SK-MEL-5 (cell line): ENCODE data around the gene RAB3D. TPM values are rescaled to one million over a fixed set of nuclear protein-coding genes. Genes with fewer than 3 reads are reported as not detected.
"Not testable (repeated sequence)": the region's sequence is repeated elsewhere in the genome, so short reads cannot be mapped to it uniquely, and the experiment has no call there.

ENCODE experiments used
- DNase-seq: peaks from one replicate; pipeline ENCODE4 v3.0.0-alpha.2; 2016; ENCODE audit warnings: low read depth, low spot score
- in situ Hi-C: cut with HindIII; loops from 2 replicates; pipeline ENCODE4 v1.10.0; 2016; ENCODE audit warnings: low sequenced_read_pairs, high pct_unique_total_duplicates, low pct_unique_long_range_greater_than_20kb
- total RNA-seq: library from RNA; depleted of rRNA; stranded (reverse); fragments of >200 nt; shearing (Covaris generic); gene quantifications from 2 replicates; pipeline ENCODE4 v1.2.3, GENCODE V29; 2014

Gene RAB3D
- total RNA-seq, 1 experiment from 2014 or later = 7.6 TPM

GRCh38 chr19:11322269-11323024 lies 17.0 kb downstream of the RAB3D start:
- DNase-seq = no peak
- in situ Hi-C loops = no loop called here

DNA sequence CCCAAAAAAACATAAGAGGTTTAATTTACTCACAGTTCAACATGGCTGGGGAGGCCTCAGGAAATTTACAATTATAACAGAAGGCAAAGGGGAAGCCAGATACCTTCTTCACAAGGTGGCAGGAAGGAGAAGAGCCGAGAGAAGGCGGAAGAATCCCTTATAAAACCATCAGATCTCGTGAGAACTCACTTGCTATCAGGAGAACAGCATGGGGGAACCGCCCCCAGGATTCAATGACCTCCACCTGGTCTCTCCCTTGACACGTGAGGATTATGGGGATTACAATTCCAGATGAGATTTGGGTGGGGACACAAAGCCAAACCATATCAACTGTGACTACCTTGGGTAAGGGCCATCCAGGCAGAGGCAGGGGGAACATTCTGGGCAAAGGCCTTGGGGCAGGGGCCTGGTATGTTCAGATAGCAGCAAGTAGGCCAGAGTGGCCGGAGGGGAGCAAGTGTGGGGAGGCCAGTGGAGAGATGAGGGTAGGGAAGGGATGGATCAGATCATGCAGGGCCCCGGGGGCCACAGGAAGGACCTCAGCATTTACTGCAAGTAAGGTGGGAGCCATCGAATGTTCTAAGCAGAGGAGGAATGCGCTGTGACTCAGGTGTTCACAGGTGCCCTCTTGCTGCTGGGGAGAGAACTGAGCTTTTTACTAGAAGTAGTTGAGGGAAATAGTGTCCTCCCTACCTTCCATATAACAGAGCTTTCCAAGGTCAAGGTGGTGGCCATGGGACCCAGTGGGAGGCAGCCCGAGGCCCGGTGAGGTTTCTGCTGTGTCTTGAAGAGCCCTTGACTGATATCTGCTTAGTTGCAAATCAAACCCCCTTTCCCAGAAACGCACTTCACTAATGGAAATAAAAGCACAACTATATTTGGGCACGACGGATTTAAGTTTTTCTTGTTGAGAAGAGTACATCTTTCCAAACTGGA lies 18.0 kb downstream of the RAB3D start:
- in situ Hi-C loops = no loop called here
- DNase-seq = no peak

GRCh38 chr19:11320278-11320995 lies 19.0 kb downstream of the RAB3D start:
- in situ Hi-C loops = not testable (repeated sequence)

DNA sequence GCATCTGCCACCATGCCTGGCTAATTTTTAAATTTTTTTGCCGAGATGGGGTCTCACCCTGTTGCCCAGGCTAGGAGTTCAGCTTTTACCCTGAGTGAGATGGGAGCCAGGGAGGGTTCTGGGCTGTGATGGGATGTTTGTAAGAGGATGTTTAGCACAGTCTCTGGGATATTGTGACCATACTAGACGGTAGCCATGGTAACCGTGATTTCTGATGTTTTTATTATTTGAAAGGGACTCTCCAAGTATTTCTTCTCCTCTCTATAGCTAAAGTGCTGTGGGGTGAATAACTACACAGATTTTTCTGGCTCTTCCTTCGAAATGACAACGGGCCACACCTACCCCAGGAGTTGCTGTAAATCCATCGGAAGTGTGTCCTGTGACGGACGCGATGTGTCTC lies 33.1 kb downstream of the RAB3D start:
- DNase-seq = no peak
- in situ Hi-C loops = no loop called here

More at GRCh38 chr19:11320278-11320995, 19.0 kb downstream of the RAB3D start:
- not testable (repeated sequence) for DNase-seq

DNA sequence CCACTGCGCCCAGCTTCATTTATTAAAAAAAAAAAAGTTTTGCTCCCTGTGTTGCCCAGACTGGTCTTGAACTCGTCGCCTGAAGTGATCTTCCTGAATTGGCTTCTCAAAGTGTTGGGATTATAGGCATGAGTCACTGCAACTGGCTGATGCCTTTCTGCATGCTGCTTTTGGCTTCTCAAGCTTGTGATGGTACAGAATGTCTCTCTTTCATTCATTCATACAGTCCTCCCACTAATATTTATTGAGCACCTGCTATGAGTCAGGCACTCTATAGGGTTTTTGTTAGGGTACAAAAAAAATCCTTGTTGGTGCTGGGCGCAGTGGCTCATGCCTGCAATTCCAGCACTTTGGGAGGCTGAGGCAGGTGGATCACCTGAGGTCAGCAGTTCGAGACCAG lies 34.5 kb downstream of the RAB3D start:
- no peak for DNase-seq
- in situ Hi-C loops = no loop called here

- no peak for DNase-seq
- in situ Hi-C loops = no loop called here
Measured at GRCh38 chr19:11300811-11301120, 38.7 kb downstream of the RAB3D start.

GRCh38 chr19:11299946-11300810 lies 39.3 kb downstream of the RAB3D start:
- DNase-seq = no peak
- in situ Hi-C loops = no loop called here

DNA sequence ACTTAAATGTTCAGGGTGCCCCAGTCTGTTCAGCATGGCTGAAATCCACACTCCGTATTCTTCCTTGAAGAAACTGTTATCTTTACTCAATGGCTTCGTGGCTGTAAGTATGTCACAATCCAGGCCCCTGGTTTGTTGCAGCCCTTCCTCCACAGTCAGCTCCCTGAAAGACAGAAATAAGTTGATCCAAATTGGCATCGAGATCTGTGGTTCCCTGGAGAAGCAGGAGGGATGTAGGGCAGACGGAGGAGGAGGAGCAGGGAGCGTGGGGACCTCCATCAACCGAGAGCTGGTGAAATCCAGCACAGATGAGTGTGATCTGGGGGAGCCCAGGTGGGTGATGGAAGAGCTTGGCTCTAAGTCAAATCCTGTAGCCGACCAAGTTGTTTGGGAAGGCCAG lies 43.2 kb downstream of the RAB3D start:
- in situ Hi-C loops = no loop called here
- no peak for DNase-seq

GRCh38 chr19:11295665-11296245 lies 43.7 kb downstream of the RAB3D start, which contains the start of gene TSPAN16:
TSS of gene TSPAN16 (plus strand) at chr19:11296160. CDS start at chr19:11296298, 138 bp downstream.
- in situ Hi-C loops = no loop called here
- DNase-seq = no peak

- DNase-seq = no peak
- in situ Hi-C loops = no loop called here
Measured at GRCh38 chr19:11295180-11295579, 44.3 kb downstream of the RAB3D start.

GRCh38 chr19:11293433-11294389 lies 45.7 kb downstream of the RAB3D start:
- peak; percentile 91 for DNase-seq
- in situ Hi-C loops = no loop called here

- no peak for DNase-seq
- in situ Hi-C loops = no loop called here
Measured at GRCh38 chr19:11291991-11292390, 47.5 kb downstream of the RAB3D start.

- in situ Hi-C loops = no loop called here
- no peak for DNase-seq
Measured at GRCh38 chr19:11291415-11291814, 48.0 kb downstream of the RAB3D start.

DNA sequence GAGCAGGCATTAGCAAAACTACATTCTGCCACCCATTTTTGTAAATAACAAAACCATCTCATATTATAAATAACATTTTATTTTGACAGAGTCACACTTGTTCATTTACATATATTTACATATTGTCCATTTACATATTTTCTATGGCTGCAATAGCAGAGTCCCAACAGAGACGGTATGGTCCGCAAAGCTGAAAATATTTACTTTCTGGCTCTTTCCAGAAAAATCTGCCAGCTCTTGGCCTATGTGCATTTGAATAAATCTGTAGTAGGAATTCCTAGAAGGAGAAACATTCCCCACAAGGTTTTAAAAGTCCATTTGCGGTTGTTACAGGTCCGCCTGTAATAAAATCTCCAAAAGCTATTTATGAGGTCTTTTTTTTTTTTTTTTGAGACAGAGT lies 49.2 kb downstream of the RAB3D start:
- in situ Hi-C loops = no loop called here
- DNase-seq = no peak

- in situ Hi-C loops = no loop called here
- no peak for DNase-seq
Measured at GRCh38 chr19:11288349-11288748, 51.1 kb downstream of the RAB3D start.
